Astrocyte (in vitro differentiated cells and primary cell): Measurements from ENCODE around the gene IDI2. TPM values are rescaled to one million over a fixed set of nuclear protein-coding genes. Genes with fewer than 3 reads are reported as not detected.

Experiments
- DNase-seq: peaks from one replicate; pipeline ENCODE4 v3.0.0-alpha.2; 2010; ENCODE audit warnings: low read depth
- FAIRE-seq: peaks from 2 replicates; lab custom pipeline; 2011; peaks lifted over from hg19 to GRCh38; lab: Jason Lieb, UNC
- H2AFZ ChIP-seq: 2 replicates; pipeline ENCODE4 v1.6.0; 2012; ENCODE audit warnings: low read depth, low read length, inconsistent platforms
- H3K27ac ChIP-seq: 2 replicates; pipeline ENCODE4 v1.5.1; 2011; ENCODE audit warnings: low read depth, low read length, inconsistent platforms
- H3K27me3 ChIP-seq: 2 replicates; pipeline ENCODE4 v1.6.0; 2011; ENCODE audit warnings: low read length, inconsistent platforms; ENCODE audit not compliant: insufficient read depth
- H3K36me3 ChIP-seq: 2 replicates; pipeline ENCODE4 v1.5.1; 2011; ENCODE audit warnings: low read length, inconsistent platforms; ENCODE audit not compliant: insufficient read depth
- H3K4me1 ChIP-seq: 2 replicates; pipeline ENCODE4 v1.5.1; 2011; ENCODE audit warnings: low read length, inconsistent platforms; ENCODE audit not compliant: insufficient read depth
- H3K4me2 ChIP-seq: 2 replicates; pipeline ENCODE4 v1.6.0; 2012; ENCODE audit warnings: low read length, inconsistent platforms
- H3K4me3 ChIP-seq: 2 replicates; pipeline ENCODE4 v1.5.1; 2011; ENCODE audit warnings: low read depth, mild to moderate bottlenecking, low read length, inconsistent platforms; ENCODE audit not compliant: insufficient read depth
- H3K79me2 ChIP-seq: 2 replicates; pipeline ENCODE4 v1.6.0; 2012; ENCODE audit warnings: mild to moderate bottlenecking, low read length, inconsistent platforms; ENCODE audit not compliant: insufficient read depth
- H3K9ac ChIP-seq: 2 replicates; pipeline ENCODE4 v1.6.0; 2012; ENCODE audit warnings: mild to moderate bottlenecking, low read length, inconsistent platforms
- H3K9me3 ChIP-seq: 2 replicates; pipeline ENCODE4 v1.5.1; 2012; ENCODE audit warnings: low read depth, mild to moderate bottlenecking, low read length, inconsistent platforms; ENCODE audit not compliant: insufficient read depth
- H4K20me1 ChIP-seq: 2 replicates; pipeline ENCODE4 v1.6.0; 2012; ENCODE audit warnings: low read length, inconsistent platforms; ENCODE audit not compliant: insufficient read depth
- H3K27ac Mint-ChIP-seq: one replicate; pipeline ENCODE4 v1.8.0; 2021; ENCODE audit warnings: mild to moderate bottlenecking, mixed read lengths; ENCODE audit not compliant: unreplicated experiment
- H3K27me3 Mint-ChIP-seq: one replicate; pipeline ENCODE4 v1.8.0; 2021; ENCODE audit warnings: low read depth, mixed read lengths; ENCODE audit not compliant: unreplicated experiment
- H3K36me3 Mint-ChIP-seq: one replicate; pipeline ENCODE4 v1.8.0; 2021; ENCODE audit warnings: low read depth, mixed read lengths; ENCODE audit not compliant: unreplicated experiment
- H3K4me1 Mint-ChIP-seq: one replicate; pipeline ENCODE4 v1.8.0; 2021; ENCODE audit warnings: low read depth, mixed read lengths; ENCODE audit not compliant: unreplicated experiment
- H3K4me3 Mint-ChIP-seq: one replicate; pipeline ENCODE4 v1.8.0; 2021; ENCODE audit warnings: mild to moderate bottlenecking, moderate library complexity, mixed read lengths; ENCODE audit not compliant: unreplicated experiment
- H3K9me3 Mint-ChIP-seq: one replicate; pipeline ENCODE4 v1.8.0; 2021; ENCODE audit warnings: mild to moderate bottlenecking, mixed read lengths; ENCODE audit not compliant: unreplicated experiment
- EZH2 ChIP-seq: IDR thresholded peaks from 2 replicates; pipeline ENCODE4 v1.6.1; 2012; ENCODE audit warnings: mild to moderate bottlenecking, low read length, inconsistent platforms; ENCODE audit not compliant: insufficient read depth
- total RNA-seq: library from RNA; stranded (reverse); gene quantifications from 2 replicates; pipeline ENCODE4 v1.2.1, GENCODE V29; 2021
- TF ChIP-seq, protein P1 (sequence below): IDR thresholded peaks from 2 replicates; pipeline ENCODE4 v1.5.1; 2011; ENCODE audit warnings: low read depth, mild to moderate bottlenecking, inconsistent platforms, low read length, moderate library complexity; ENCODE audit not compliant: insufficient read depth

Gene IDI2
- total RNA-seq, 1 donor from 2014 or later = not detected

DNA sequence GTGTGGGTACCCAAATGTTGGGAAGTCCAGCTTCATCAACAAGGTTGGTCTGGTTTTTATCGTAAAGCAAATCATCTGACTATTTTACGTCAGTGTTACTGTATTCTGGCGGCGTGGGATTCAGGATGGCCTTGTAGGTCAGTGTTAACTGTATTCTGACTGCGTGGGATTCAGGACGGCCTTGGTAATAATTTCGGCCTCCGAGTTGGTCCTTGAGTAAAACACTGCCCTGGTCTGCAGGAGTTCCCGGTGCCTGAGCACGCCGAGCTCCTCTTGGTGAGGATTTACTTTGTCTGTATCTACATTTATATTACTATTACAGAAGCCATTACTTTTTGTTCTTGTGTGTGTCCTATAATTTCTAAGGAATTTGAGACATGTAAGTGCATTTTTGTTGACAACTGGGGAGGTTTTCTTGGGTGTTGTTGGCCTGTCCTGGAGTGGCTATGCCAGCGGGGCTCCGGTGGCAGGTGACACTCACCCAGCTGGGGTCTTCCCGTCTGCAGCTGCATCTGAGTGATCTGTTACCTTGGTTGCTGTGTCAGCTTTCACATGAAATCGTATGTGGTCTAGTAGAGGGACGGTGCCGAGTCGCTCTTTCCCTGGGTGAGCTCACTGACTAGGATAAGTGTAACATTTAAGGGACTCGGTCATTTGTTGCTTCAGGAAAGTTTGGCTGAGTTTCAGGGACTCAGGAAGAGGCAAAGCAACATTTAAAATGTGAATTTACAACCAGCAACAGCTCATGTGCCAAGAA lies 28.2 kb downstream of the IDI2 start:
- Histone ChIP-seq H3K4me3 (no peak overlapping the region), H3K9me3 (no peaks in the 10 kb centered on the region), H3K79me2 (peaks cover 97% of the 10 kb centered on the region), H3K9ac (no peak overlapping the region), H3K27me3 (no peaks in the 10 kb centered on the region), H3K4me1 (no peaks in the 10 kb centered on the region), H4K20me1 (peaks cover 87% of the 10 kb centered on the region), H3K36me3 (peaks cover 77% of the 10 kb centered on the region), H3K4me2 (no peak overlapping the region), H2AFZ (no peak overlapping the region), H3K27ac (no peak overlapping the region)
- H3K4me3 Mint-ChIP-seq = peak overlapping the region; percentile 1
- H3K9me3 Mint-ChIP-seq = peaks cover 5% of the 10 kb centered on the region
- FAIRE-seq (no peak), DNase-seq (no peak)
- no peaks in the 10 kb centered on the region for H3K4me1 Mint-ChIP-seq
- H3K27me3 Mint-ChIP-seq = no peaks in the 10 kb centered on the region
- TF ChIP-seq EZH2 = no peak
- TF ChIP-seq, protein P1, sequence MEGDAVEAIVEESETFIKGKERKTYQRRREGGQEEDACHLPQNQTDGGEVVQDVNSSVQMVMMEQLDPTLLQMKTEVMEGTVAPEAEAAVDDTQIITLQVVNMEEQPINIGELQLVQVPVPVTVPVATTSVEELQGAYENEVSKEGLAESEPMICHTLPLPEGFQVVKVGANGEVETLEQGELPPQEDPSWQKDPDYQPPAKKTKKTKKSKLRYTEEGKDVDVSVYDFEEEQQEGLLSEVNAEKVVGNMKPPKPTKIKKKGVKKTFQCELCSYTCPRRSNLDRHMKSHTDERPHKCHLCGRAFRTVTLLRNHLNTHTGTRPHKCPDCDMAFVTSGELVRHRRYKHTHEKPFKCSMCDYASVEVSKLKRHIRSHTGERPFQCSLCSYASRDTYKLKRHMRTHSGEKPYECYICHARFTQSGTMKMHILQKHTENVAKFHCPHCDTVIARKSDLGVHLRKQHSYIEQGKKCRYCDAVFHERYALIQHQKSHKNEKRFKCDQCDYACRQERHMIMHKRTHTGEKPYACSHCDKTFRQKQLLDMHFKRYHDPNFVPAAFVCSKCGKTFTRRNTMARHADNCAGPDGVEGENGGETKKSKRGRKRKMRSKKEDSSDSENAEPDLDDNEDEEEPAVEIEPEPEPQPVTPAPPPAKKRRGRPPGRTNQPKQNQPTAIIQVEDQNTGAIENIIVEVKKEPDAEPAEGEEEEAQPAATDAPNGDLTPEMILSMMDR = no peak
- H3K27ac Mint-ChIP-seq = no peak overlapping the region
- H3K36me3 Mint-ChIP-seq = peaks cover 47% of the 10 kb centered on the region

DNA sequence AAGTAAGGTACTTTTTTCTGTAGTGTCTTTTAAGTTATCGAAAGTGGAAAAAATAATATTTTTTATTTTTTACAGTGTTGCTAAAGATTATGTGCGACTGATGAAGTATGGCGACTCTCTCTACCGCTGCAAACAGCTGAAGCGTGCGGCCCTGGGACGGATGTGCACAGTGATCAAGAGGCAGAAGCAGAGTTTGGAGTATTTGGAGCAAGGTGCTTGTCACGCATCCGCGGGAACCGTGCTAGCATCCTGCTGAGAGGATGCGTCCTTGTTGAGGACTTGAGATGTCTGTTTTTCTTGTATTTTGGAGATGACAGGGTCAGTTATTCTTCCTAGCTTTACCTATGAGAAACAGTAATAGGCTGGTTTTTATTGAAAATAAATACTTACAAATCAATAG lies 29.6 kb downstream of the IDI2 start:
- Histone ChIP-seq H3K27me3 (no peaks in the 10 kb centered on the region), H3K4me1 (no peaks in the 10 kb centered on the region), H3K4me2 (no peak overlapping the region), H3K79me2 (peaks cover 95% of the 10 kb centered on the region), H2AFZ (no peak overlapping the region), H3K4me3 (no peak overlapping the region), H3K27ac (no peak overlapping the region), H4K20me1 (peaks cover 79% of the 10 kb centered on the region), H3K36me3 (peaks cover 72% of the 10 kb centered on the region), H3K9ac (no peak overlapping the region), H3K9me3 (no peaks in the 10 kb centered on the region)
- Mint-ChIP-seq H3K36me3 (peaks cover 35% of the 10 kb centered on the region), H3K4me3 (no peak overlapping the region), H3K27me3 (no peaks in the 10 kb centered on the region), H3K4me1 (peaks cover 3% of the 10 kb centered on the region), H3K9me3 (no peaks in the 10 kb centered on the region), H3K27ac (no peak overlapping the region)
- no peak for FAIRE-seq
- no peak for DNase-seq
- no peak for TF ChIP-seq EZH2
- TF ChIP-seq, protein P1 = no peak

DNA sequence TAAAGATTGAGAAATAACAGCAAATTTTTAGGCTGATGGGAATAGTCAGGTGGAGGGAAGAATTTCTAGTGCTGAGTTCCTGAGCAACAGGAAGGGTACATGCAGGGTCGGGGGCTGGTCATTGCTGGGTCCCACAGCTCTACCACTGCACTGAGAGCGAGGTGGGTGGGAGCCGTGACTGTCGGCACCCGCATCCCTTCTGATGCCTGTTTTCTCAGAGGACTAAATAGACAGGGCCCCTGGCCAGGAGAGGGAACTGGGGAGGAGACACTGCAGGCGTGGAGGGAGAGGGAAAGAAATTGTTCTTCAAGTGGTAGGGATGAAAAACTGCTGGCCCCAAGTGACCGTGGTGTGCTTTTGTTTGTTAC lies 30.1 kb downstream of the IDI2 start:
- Mint-ChIP-seq H3K9me3 (no peaks in the 10 kb centered on the region), H3K27me3 (no peaks in the 10 kb centered on the region), H3K4me1 (peaks cover 7% of the 10 kb centered on the region), H3K27ac (no peak overlapping the region), H3K4me3 (no peak overlapping the region), H3K36me3 (peaks cover 33% of the 10 kb centered on the region)
- TF ChIP-seq EZH2 = no peak
- no peaks in the 10 kb centered on the region for H3K4me1 ChIP-seq
- DNase-seq (no peak), FAIRE-seq (no peak)
- H3K36me3 ChIP-seq = peaks cover 74% of the 10 kb centered on the region
- H3K4me2 ChIP-seq = no peak overlapping the region
- peaks cover 79% of the 10 kb centered on the region for H4K20me1 ChIP-seq
- H2AFZ ChIP-seq = no peak overlapping the region
- no peak overlapping the region for H3K4me3 ChIP-seq
- H3K9me3 ChIP-seq = no peaks in the 10 kb centered on the region
- no peaks in the 10 kb centered on the region for H3K27me3 ChIP-seq
- no peak overlapping the region for H3K27ac ChIP-seq
- peaks cover 95% of the 10 kb centered on the region for H3K79me2 ChIP-seq
- no peak overlapping the region for H3K9ac ChIP-seq
